Omental fat pad (tissue), 4 donors: ENCODE data around the gene SYPL1. TPM values are rescaled to one million over a fixed set of nuclear protein-coding genes. Genes with fewer than 3 reads are reported as not detected.

Source experiments
- ATAC-seq: fragments of 150-250 bp; one replicate; pipeline ENCODE4 v1.9.1; 2016; ENCODE audit warnings: mild to moderate bottlenecking, moderate library complexity; ENCODE audit not compliant: low FRiP score
- DNase-seq: peaks from one replicate; pipeline ENCODE4 v3.0.0-alpha.2; 2019; ENCODE audit warnings: low spot score
- CTCF ChIP-seq, 3 donors: fragments of 450-650 bp; IDR thresholded peaks; one replicate each; pipeline ENCODE4 v1.5.1; 2016 to 2017; ENCODE audit warnings: antibody characterized with exemption in 3 of 3, mild to moderate bottlenecking in 3 of 3, moderate library complexity in 2 of 3
- total RNA-seq, 4 donors: library from RNA; depleted of rRNA; stranded (reverse); fragments of >200 nt; gene quantifications; one replicate each; pipeline ENCODE4 v1.1.0, GENCODE V29; 2016

Gene SYPL1
- total RNA-seq, 4 donors from 2014 or later, result 61.5 to 120 (median 70.6) TPM

DNA sequence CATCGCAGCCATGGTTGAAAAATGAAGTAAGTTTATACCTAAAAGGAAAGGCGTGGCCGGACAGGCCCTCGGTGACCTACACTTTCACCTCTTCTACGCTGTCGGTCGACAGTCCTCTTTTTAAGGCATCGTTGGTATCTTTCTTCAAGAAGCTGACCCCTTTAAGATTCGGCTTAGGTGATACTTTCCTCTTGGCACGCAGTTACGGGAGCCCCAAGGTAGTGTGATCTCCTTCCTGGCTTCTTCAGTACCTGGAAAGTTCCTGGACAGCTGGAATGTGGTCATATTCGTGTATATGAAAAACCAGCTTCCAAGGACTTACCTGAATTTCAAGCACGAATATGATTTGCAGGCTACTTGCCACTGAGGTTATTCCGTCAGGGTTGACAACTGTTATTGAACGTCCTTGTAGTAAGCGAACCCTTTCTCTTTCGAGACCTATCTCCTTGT is 885 bp upstream of the SYPL1 start:
- DNase-seq, result no peak
- ATAC-seq, result no peak
- TF ChIP-seq CTCF (IDR thresholded peaks at IDR 0.05), result no peak

DNA sequence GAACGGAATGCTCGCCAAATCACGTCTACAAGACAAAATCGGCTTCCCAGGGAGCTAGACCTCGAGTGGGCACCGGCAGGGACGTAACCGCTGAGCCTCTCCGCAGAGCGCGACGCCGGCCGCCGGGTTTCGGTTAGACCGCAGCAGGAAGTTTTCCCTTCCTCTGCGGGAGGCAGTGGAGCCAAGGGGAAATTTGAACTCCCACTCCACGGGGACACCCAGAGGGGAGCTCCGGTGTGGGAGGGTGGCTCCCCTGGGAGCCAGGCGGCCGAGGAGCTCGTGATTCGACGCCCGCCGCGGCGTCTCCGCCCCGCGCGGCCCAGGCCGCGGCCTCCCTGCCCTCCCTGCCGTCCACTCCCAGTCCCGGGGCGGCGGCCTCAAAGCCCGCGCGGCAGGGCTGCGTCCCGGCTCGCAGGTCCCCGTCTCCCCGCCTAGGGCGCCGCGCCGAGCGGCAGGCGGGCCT is 426 bp downstream of the SYPL1 start:
- ATAC-seq (peak; percentile 81), DNase-seq (no peak)
- TF ChIP-seq CTCF (IDR thresholded peaks at IDR 0.05), result no peak

GRCh38 chr7:106110885-106111654 is 1.0 kb downstream of the SYPL1 start:
- ATAC-seq (no peak), DNase-seq (no peak)
- no peak for TF ChIP-seq CTCF (IDR thresholded peaks at IDR 0.05)

DNA sequence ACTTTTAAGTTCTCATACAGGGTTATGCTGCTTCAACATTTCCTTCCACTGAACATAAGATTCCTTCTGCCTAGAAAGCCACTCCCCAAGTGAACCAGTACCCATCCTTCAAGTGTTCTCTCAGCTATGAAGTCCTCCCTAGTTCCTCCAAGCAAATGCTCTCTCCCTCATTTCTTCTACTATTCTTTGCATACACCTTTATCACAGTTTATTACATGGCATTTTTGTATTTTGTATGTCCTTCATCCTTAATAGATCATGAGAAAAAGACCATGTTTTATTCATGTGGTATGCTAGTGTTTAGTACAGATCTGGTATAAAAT is 1.9 kb downstream of the SYPL1 start:
- no peak for TF ChIP-seq CTCF (IDR thresholded peaks at IDR 0.05)

DNA sequence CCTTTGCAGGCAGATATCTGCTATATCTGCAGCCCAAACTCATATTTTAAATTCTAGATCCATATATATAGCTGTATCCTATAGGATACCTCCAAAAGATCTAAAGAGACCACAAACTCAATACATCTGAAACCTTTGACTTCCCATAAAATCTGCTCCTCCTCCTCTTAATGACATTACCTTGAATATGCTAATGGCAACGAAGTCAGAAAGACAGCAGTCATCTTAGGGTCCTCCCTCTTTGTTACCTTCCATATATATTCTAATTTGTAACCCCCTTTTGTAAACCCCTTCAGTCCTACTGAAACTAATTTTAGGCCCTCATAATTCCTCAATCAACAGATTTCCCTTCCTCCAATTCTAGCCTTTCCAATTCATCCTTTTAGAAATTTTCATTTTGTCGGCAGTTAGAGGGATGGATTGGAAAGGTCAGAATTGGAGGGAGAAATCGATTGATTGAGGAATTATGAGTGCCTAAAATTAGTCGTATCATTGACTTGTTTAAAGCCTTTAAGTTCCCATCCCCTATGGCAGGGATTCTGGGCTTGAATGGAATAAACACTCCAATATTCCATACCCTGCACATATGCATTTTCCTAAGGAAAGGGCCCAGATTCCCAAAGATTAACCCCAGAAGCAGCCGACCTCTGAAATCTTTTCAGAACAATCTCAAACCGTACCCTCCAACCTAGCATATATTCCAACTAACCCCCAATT is 2.4 kb downstream of the SYPL1 start:
- DNase-seq (no peak), ATAC-seq (no peak)
- no peak for TF ChIP-seq CTCF (IDR thresholded peaks at IDR 0.05)

More for the DNA sequence above, 1.9 kb downstream of the SYPL1 start:
- ATAC-seq (no peak), DNase-seq (no peak)

DNA sequence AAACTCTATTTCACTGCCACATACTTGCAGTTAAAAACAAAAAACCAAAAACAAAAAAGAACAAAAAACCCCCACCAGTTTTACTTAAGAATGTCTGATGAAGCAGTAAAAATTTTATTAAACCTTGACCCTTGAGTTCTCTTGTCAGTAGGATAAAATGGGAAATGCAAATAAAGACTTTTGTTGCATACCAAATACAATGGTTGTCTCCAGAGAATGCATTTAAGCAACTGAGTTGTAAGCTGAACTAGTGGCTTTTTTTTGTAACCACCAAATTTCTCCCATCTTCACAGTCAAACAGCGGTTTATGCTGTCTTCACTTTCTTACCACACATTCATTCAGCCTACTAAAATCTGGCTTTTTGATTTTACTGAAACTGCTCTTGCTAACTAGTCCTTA is 3.1 kb downstream of the SYPL1 start:
- no peak for DNase-seq
- no peak for ATAC-seq
- no peak for TF ChIP-seq CTCF (IDR thresholded peaks at IDR 0.05)
